ENCODE measurements around the gene CDH11. TPM values are rescaled to one million over a fixed set of nuclear protein-coding genes. Genes with fewer than 3 reads are reported as not detected.
A peak's percentile ranks its signal among the peaks of the same experiment; 100 is the strongest.

The CDH11 gene
- polyA plus RNA-seq, 1 donor from 2014 or later: 22.9 TPM

DNA sequence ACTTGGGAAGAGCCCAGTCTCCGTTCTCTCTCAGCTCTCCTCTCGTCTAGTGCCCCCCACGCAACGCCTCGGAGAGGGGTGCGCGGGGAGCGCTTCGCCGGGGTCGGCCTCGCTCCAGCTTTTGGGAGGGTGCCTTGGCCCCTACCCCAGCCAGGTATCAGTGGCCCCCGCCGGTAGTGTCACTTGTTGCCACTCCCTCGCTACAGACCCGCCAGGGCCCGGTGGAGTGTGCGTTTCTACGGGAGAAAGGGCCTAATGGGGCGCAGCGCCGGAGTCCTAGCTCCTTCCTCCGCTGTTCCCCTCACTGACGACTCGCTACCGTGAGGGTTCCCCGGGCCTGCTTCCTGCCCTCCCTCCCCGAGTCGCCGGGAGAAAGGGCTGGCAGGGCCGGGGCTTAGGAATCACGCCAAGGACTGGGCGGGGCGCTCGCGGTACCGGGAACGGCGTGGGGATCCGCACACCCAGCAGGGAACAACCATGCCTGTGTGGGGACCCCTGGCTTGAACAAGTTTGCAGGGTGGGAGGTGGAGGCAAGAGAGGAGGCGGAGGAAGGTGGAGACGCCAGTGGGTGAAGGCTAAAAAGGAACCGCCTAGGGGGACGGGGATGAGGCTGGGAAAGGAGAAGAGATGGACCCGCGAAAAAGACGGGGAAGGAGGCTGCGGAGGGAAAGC lies 997 bp upstream of the CDH11 start:
- peak overlapping the region; percentile 84 for H3K4me3 ChIP-seq (ENCODE audit: low read length)
- peak overlapping the region; percentile 42 for H2AFZ ChIP-seq (ENCODE audit: low read depth, low read length)
- H3K9ac ChIP-seq (ENCODE audit: low read length): peak overlapping the region; percentile 61
- H3K9me3 ChIP-seq (ENCODE audit: low read length): no peaks in the 10 kb centered on the region
- no peak for TF ChIP-seq RAD21 (conservative IDR thresholded peaks at IDR 0.05)
- TF ChIP-seq, protein P1, sequence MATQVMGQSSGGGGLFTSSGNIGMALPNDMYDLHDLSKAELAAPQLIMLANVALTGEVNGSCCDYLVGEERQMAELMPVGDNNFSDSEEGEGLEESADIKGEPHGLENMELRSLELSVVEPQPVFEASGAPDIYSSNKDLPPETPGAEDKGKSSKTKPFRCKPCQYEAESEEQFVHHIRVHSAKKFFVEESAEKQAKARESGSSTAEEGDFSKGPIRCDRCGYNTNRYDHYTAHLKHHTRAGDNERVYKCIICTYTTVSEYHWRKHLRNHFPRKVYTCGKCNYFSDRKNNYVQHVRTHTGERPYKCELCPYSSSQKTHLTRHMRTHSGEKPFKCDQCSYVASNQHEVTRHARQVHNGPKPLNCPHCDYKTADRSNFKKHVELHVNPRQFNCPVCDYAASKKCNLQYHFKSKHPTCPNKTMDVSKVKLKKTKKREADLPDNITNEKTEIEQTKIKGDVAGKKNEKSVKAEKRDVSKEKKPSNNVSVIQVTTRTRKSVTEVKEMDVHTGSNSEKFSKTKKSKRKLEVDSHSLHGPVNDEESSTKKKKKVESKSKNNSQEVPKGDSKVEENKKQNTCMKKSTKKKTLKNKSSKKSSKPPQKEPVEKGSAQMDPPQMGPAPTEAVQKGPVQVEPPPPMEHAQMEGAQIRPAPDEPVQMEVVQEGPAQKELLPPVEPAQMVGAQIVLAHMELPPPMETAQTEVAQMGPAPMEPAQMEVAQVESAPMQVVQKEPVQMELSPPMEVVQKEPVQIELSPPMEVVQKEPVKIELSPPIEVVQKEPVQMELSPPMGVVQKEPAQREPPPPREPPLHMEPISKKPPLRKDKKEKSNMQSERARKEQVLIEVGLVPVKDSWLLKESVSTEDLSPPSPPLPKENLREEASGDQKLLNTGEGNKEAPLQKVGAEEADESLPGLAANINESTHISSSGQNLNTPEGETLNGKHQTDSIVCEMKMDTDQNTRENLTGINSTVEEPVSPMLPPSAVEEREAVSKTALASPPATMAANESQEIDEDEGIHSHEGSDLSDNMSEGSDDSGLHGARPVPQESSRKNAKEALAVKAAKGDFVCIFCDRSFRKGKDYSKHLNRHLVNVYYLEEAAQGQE (IDR thresholded peaks at IDR 0.05; ENCODE audit: borderline replicate concordance): peak; percentile 5
- TF ChIP-seq SMC3 (conservative IDR thresholded peaks at IDR 0.05; ENCODE audit: poor library complexity): peak; percentile 5
- no peaks in the 10 kb centered on the region for H3K9me2 ChIP-seq (ENCODE audit: insufficient read depth, low read length)
- H3F3A ChIP-seq (ENCODE audit: insufficient read depth, low read length, poor library complexity, severe bottlenecking): no peaks in the 10 kb centered on the region
- H3K27ac ChIP-seq (ENCODE audit: low read length): no peak overlapping the region
- H4K20me1 ChIP-seq (ENCODE audit: insufficient read depth): no peaks in the 10 kb centered on the region
- H3K79me2 ChIP-seq (replicated peaks; ENCODE audit: insufficient read depth, low read length): peaks cover 6% of the 10 kb centered on the region
- H3K4me2 ChIP-seq (ENCODE audit: low read length): peak overlapping the region; percentile 63
- peaks cover 30% of the 10 kb centered on the region for H3K27me3 ChIP-seq (ENCODE audit: insufficient read depth, low read depth, low read length)
- H3K36me3 ChIP-seq (ENCODE audit: insufficient read depth, low read length): no peaks in the 10 kb centered on the region

DNA sequence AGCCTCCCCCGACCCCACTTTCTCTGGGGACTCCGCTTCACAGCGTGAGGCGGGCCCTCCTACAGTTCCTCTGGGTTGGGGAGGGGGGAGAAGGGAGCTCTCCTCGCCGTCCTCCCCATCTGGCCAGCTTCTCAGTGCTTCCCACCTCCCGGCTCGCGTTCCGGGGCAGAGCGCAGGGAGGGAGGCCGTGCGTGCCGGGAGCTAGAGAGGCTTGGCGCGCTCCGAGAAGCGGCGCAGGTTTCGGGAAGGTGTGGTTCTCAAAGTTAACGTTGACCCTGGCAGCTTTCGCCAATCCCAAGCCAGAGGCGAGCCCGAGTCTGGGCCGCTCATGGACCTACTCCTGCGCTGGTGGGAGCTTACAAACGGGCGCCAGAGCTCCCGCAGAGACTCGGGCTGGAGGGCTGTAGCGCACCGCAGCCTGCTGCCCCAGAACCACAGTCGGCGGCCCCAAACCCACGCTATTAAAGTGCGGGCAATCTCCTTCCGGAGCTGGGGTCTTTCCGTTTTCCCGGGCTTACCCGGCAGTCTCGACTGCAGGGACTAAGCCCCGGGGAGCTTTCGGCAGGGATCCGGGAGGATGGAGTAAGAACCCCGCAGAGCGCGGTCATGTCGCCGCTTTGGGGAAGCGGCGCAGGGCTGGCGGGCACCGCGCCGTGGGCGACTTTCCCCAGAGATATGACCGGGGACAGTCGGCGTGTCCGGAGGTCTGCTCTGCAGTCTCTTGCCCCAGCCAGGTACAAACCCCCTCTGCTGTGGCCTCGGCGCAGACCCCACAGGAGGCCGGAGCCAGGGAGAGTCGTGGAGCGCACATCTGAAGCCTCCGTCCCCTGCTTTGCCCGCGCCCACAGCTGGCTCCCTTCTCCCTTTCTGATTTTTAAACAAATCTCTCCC lies 787 bp downstream of the CDH11 start:
- Histone ChIP-seq H3K36me3 (ENCODE audit: insufficient read depth, low read length) (no peaks in the 10 kb centered on the region), H3K27ac (ENCODE audit: low read length) (peak overlapping the region; percentile 32), H3K9me2 (ENCODE audit: insufficient read depth, low read length) (no peaks in the 10 kb centered on the region), H3K4me3 (ENCODE audit: low read length) (peak overlapping the region; percentile 84), H3K9ac (ENCODE audit: low read length) (peak overlapping the region; percentile 77), H3K4me2 (ENCODE audit: low read length) (peak overlapping the region; percentile 81), H3K27me3 (ENCODE audit: insufficient read depth, low read depth, low read length) (peaks cover 30% of the 10 kb centered on the region), H2AFZ (ENCODE audit: low read depth, low read length) (peak overlapping the region; percentile 30), H3K9me3 (ENCODE audit: low read length) (no peaks in the 10 kb centered on the region), H3F3A (ENCODE audit: insufficient read depth, low read length, poor library complexity, severe bottlenecking) (no peaks in the 10 kb centered on the region), H3K79me2 (replicated peaks; ENCODE audit: insufficient read depth, low read length) (peaks cover 20% of the 10 kb centered on the region), H4K20me1 (ENCODE audit: insufficient read depth) (no peaks in the 10 kb centered on the region)
- TF ChIP-seq TAF1 (IDR thresholded peaks at IDR 0.05; ENCODE audit: low read depth): no peak
- TF ChIP-seq POLR2AphosphoS5 (IDR thresholded peaks at IDR 0.05): no peak
- TF ChIP-seq EP300 (conservative IDR thresholded peaks at IDR 0.05; ENCODE audit: poor library complexity, severe bottlenecking): no peak
- TF ChIP-seq EZH2 (IDR thresholded peaks at IDR 0.05; ENCODE audit: borderline replicate concordance, insufficient read depth, low read length, poor library complexity, severe bottlenecking): no peak
- TF ChIP-seq RAD21 (conservative IDR thresholded peaks at IDR 0.05): peak; percentile 37
- TF ChIP-seq, protein P1 (IDR thresholded peaks at IDR 0.05; ENCODE audit: borderline replicate concordance): no peak
- TF ChIP-seq MXI1 (conservative IDR thresholded peaks at IDR 0.05; ENCODE audit: poor library complexity, severe bottlenecking): no peak
- peak; percentile 23 for TF ChIP-seq SMC3 (conservative IDR thresholded peaks at IDR 0.05; ENCODE audit: poor library complexity)
- TF ChIP-seq, protein P2, sequence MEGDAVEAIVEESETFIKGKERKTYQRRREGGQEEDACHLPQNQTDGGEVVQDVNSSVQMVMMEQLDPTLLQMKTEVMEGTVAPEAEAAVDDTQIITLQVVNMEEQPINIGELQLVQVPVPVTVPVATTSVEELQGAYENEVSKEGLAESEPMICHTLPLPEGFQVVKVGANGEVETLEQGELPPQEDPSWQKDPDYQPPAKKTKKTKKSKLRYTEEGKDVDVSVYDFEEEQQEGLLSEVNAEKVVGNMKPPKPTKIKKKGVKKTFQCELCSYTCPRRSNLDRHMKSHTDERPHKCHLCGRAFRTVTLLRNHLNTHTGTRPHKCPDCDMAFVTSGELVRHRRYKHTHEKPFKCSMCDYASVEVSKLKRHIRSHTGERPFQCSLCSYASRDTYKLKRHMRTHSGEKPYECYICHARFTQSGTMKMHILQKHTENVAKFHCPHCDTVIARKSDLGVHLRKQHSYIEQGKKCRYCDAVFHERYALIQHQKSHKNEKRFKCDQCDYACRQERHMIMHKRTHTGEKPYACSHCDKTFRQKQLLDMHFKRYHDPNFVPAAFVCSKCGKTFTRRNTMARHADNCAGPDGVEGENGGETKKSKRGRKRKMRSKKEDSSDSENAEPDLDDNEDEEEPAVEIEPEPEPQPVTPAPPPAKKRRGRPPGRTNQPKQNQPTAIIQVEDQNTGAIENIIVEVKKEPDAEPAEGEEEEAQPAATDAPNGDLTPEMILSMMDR (IDR thresholded peaks at IDR 0.05; ENCODE audit: poor library complexity, severe bottlenecking): no peak
